Jurkat, Clone E6-1 (cell line): ENCODE results near the gene NDP. TPM values are rescaled to one million over a fixed set of nuclear protein-coding genes. Genes with fewer than 3 reads are reported as not detected.

Source experiments
- DNase-seq: peaks from one replicate; pipeline ENCODE4 v3.0.0-alpha.2; 2011; ENCODE audit warnings: low read depth, low spot score
- H3K4me3 ChIP-seq: 2 replicates; pipeline ENCODE4 v1.5.1; 2011; ENCODE audit warnings: mild to moderate bottlenecking, low read length, control low read depth, moderate library complexity
- polyA plus RNA-seq: library from polyadenylated mRNA; unstranded; fragments of >200 nt; gene quantifications from one replicate; pipeline ENCODE4 v1.2.1, GENCODE V29; 2012; ENCODE audit warnings: missing spikeins; ENCODE audit not compliant: insufficient read length, insufficient read depth

NDP gene
- not detected for polyA plus RNA-seq

GRCh38 chrX:43973249-43974099 lies at the start of gene NDP:
NDP (minus strand) TSS chrX:43973390; CDS start chrX:43958645, 14,745 bp downstream.
- no peak for DNase-seq
- no peak within 1 kb of the TSS for H3K4me3 ChIP-seq

GRCh38 chrX:44022964-44023363 lies 49.8 kb upstream of the NDP start:
- H3K4me3 ChIP-seq = no peak overlapping the region
- no peak for DNase-seq

- no peak for DNase-seq
These were observed 47.5 kb upstream of the NDP start for GRCh38 chrX:44020693-44021092.

GRCh38 chrX:44019911-44020310 lies 46.7 kb upstream of the NDP start:
- no peak for DNase-seq
- H3K4me3 ChIP-seq = no peak overlapping the region

More at GRCh38 chrX:44020693-44021092, 47.5 kb upstream of the NDP start:
- no peak overlapping the region for H3K4me3 ChIP-seq

GRCh38 chrX:44017676-44018075 lies 44.5 kb upstream of the NDP start:
- no peak overlapping the region for H3K4me3 ChIP-seq
- DNase-seq = no peak

GRCh38 chrX:44016906-44017305 lies 43.7 kb upstream of the NDP start:
- no peak for DNase-seq
- H3K4me3 ChIP-seq = no peak overlapping the region

GRCh38 chrX:44012484-44013096 lies 39.4 kb upstream of the NDP start:
- no peak overlapping the region for H3K4me3 ChIP-seq
- peak; percentile 11 for DNase-seq

GRCh38 chrX:44011506-44011905 lies 38.3 kb upstream of the NDP start:
- H3K4me3 ChIP-seq = no peak overlapping the region
- DNase-seq = no peak

- no peak overlapping the region for H3K4me3 ChIP-seq
- no peak for DNase-seq
These were observed 37.4 kb upstream of the NDP start for GRCh38 chrX:44010626-44011025.

- no peak overlapping the region for H3K4me3 ChIP-seq
- DNase-seq = no peak
These were observed 32.9 kb upstream of the NDP start for GRCh38 chrX:44006081-44006480.

- H3K4me3 ChIP-seq = no peak overlapping the region
- DNase-seq = no peak
These were observed 30.8 kb upstream of the NDP start for GRCh38 chrX:44003975-44004374.

GRCh38 chrX:44002567-44002966 lies 29.4 kb upstream of the NDP start:
- H3K4me3 ChIP-seq = no peak overlapping the region
- no peak for DNase-seq

- no peak for DNase-seq
These were observed 25.2 kb upstream of the NDP start for GRCh38 chrX:43998374-43998773.

GRCh38 chrX:43996491-43996890 lies 23.3 kb upstream of the NDP start:
- no peak for DNase-seq
- H3K4me3 ChIP-seq = no peak overlapping the region

More at GRCh38 chrX:43998374-43998773, 25.2 kb upstream of the NDP start:
- H3K4me3 ChIP-seq = no peak overlapping the region

- no peak for DNase-seq
- H3K4me3 ChIP-seq = no peak overlapping the region
These were observed 12.9 kb upstream of the NDP start for GRCh38 chrX:43986083-43986482.

- DNase-seq = no peak
- no peak overlapping the region for H3K4me3 ChIP-seq
These were observed 12.3 kb upstream of the NDP start for GRCh38 chrX:43985511-43985910.

GRCh38 chrX:43978226-43978625 lies 5.0 kb upstream of the NDP start:
- DNase-seq = no peak
- no peak overlapping the region for H3K4me3 ChIP-seq

- DNase-seq = no peak
- no peak overlapping the region for H3K4me3 ChIP-seq
These were observed 3.0 kb upstream of the NDP start for GRCh38 chrX:43976205-43976604.

GRCh38 chrX:43975796-43976195 lies 2.6 kb upstream of the NDP start:
- H3K4me3 ChIP-seq = no peak overlapping the region
- DNase-seq = no peak

GRCh38 chrX:43974741-43975465 lies 1.7 kb upstream of the NDP start:
- H3K4me3 ChIP-seq = no peak overlapping the region
- no peak for DNase-seq
